Astrocyte of the hippocampus (primary cell): ENCODE results near the gene EIF4A3.

Experiments
- DNase-seq: peaks from one replicate; pipeline ENCODE4 v3.0.0; 2011; ENCODE audit warnings: low read depth, low spot score

EIF4A3 gene

GRCh38 chr17:80137131-80137530 is 9.8 kb downstream of the EIF4A3 start:
- no peak for DNase-seq

GRCh38 chr17:80133626-80133970 is 13.3 kb downstream of the EIF4A3 start:
- DNase-seq, result no peak

- no peak for DNase-seq
These were observed 13.9 kb downstream of the EIF4A3 start for GRCh38 chr17:80132906-80133625.

GRCh38 chr17:80130992-80131391 is 15.9 kb downstream of the EIF4A3 start:
- no peak for DNase-seq

GRCh38 chr17:80129006-80129565 is 17.8 kb downstream of the EIF4A3 start:
- DNase-seq, result no peak

- DNase-seq, result no peak
These were observed 20.5 kb downstream of the EIF4A3 start for GRCh38 chr17:80126449-80126715.

GRCh38 chr17:80125656-80126448 is 21.1 kb downstream of the EIF4A3 start:
- peak; percentile 91 for DNase-seq

GRCh38 chr17:80124351-80124981 is 22.5 kb downstream of the EIF4A3 start:
- peak; percentile 35 for DNase-seq

GRCh38 chr17:80123791-80124190 is 23.1 kb downstream of the EIF4A3 start:
- DNase-seq, result peak; percentile 71

- no peak for DNase-seq
These were observed 23.9 kb downstream of the EIF4A3 start for GRCh38 chr17:80122926-80123505.

- no peak for DNase-seq
These were observed 24.8 kb downstream of the EIF4A3 start for GRCh38 chr17:80122026-80122575.

- no peak for DNase-seq
These were observed 27.1 kb downstream of the EIF4A3 start for GRCh38 chr17:80119839-80120238.

GRCh38 chr17:80119271-80119791 is 27.6 kb downstream of the EIF4A3 start:
- DNase-seq, result no peak

- no peak for DNase-seq
These were observed 28.2 kb downstream of the EIF4A3 start for GRCh38 chr17:80118601-80119270.

GRCh38 chr17:80117491-80118401 is 29.2 kb downstream of the EIF4A3 start:
- no peak for DNase-seq

- no peak for DNase-seq
These were observed 30.0 kb downstream of the EIF4A3 start for GRCh38 chr17:80116921-80117380.

GRCh38 chr17:80116276-80116920 is 30.5 kb downstream of the EIF4A3 start:
- no peak for DNase-seq

GRCh38 chr17:80115159-80115558 is 31.8 kb downstream of the EIF4A3 start:
- DNase-seq, result no peak

- DNase-seq, result no peak
These were observed 32.2 kb downstream of the EIF4A3 start for GRCh38 chr17:80114758-80115157.
